Activated CD8-positive, alpha-beta memory T cell treated with anti-CD3 and anti-CD28 coated beads for 48 hours (primary cell): ENCODE data around the gene CFAP74.

Experiments
- DNase-seq, 3 experiments: peaks; one replicate each; pipeline ENCODE4 v3.0.0-alpha.2; 2020; ENCODE audit warnings: low read depth in 2 of 3, low spot score in 2 of 3

CFAP74 gene

GRCh38 chr1:2003541-2004131 is at the start of gene CFAP74:
Gene CFAP74, minus strand, starts transcription at chr1:2003786. Its CDS starts 12,830 bp downstream, at chr1:1990956.
- no peak for DNase-seq

GRCh38 chr1:2053217-2053616 is 49.6 kb upstream of the CFAP74 start:
- no peak for DNase-seq

GRCh38 chr1:2052756-2053155 is 49.2 kb upstream of the CFAP74 start:
- DNase-seq = no peak

GRCh38 chr1:2052054-2052679 is 48.6 kb upstream of the CFAP74 start:
- DNase-seq = no peak

- no peak for DNase-seq
Observed at GRCh38 chr1:2050793-2051682, 47.5 kb upstream of the CFAP74 start.

GRCh38 chr1:2050461-2050792 is 46.8 kb upstream of the CFAP74 start:
- DNase-seq = no peak

- DNase-seq = peak; percentile 76 to 84 (median 82)
Observed at GRCh38 chr1:2049718-2050431, 46.3 kb upstream of the CFAP74 start, which contains the start of gene PRKCZ. Gene PRKCZ, plus strand, starts transcription at chr1:2050411. Its CDS starts 220 bp downstream, at chr1:2050631.

- no peak for DNase-seq
Observed at GRCh38 chr1:2049225-2049717, 45.7 kb upstream of the CFAP74 start.

- no peak for DNase-seq
Observed at GRCh38 chr1:2047749-2048729, 44.5 kb upstream of the CFAP74 start.

- no peak for DNase-seq
Observed at GRCh38 chr1:2046953-2047748, 43.6 kb upstream of the CFAP74 start.

GRCh38 chr1:2046174-2046917 is 42.8 kb upstream of the CFAP74 start:
- DNase-seq = no peak

- no peak for DNase-seq
Observed at GRCh38 chr1:2045468-2046173, 42.0 kb upstream of the CFAP74 start.

- DNase-seq = peak; percentile 60 to 78 (median 77)
Observed at GRCh38 chr1:2044510-2045319, 41.1 kb upstream of the CFAP74 start.

GRCh38 chr1:2043886-2044285 is 40.3 kb upstream of the CFAP74 start:
- no peak for DNase-seq

GRCh38 chr1:2042830-2043773 is 39.5 kb upstream of the CFAP74 start:
- no peak for DNase-seq

- DNase-seq = no peak
Observed at GRCh38 chr1:2041887-2042286, 38.3 kb upstream of the CFAP74 start.
